Fibroblast of lung (primary cell): ENCODE results near the gene SLC6A11. TPM values are rescaled to one million over a fixed set of nuclear protein-coding genes. Genes with fewer than 3 reads are reported as not detected.

Experiments used
- DNase-seq, 2 donors: peaks; one replicate each; pipeline versions ENCODE4 v3.0.0 to v3.0.0-alpha.2; 2010; ENCODE audit warnings: low read depth in 2 of 2
- H2AFZ ChIP-seq: 2 replicates; pipeline ENCODE4 v1.5.1; 2012; ENCODE audit warnings: low read length, control low read depth, inconsistent platforms
- H3K27ac ChIP-seq: 2 replicates; pipeline ENCODE4 v1.5.1; 2011; ENCODE audit warnings: low read length, control low read depth; ENCODE audit not compliant: insufficient read depth
- H3K27me3 ChIP-seq: 2 replicates; pipeline ENCODE4 v1.5.1; 2011; ENCODE audit warnings: mild to moderate bottlenecking, low read length; ENCODE audit not compliant: control insufficient read depth, insufficient read depth
- H3K36me3 ChIP-seq: 2 replicates; pipeline ENCODE4 v1.5.1; 2011; ENCODE audit warnings: low read length; ENCODE audit not compliant: control insufficient read depth, insufficient read depth
- H3K4me1 ChIP-seq: 2 replicates; pipeline ENCODE4 v1.5.1; 2011; ENCODE audit warnings: low read length; ENCODE audit not compliant: control insufficient read depth, insufficient read depth; ENCODE audit errors: extremely low read depth
- H3K4me2 ChIP-seq: 2 replicates; pipeline ENCODE4 v1.5.1; 2011; ENCODE audit warnings: low read length, control low read depth; ENCODE audit not compliant: insufficient read depth; ENCODE audit errors: extremely low read depth
- H3K4me3 ChIP-seq, 4 experiments: fragments of 200-600 bp in 1 of 4; sonication (generic) in 1 of 4; replicated peaks in 1 of 4; 2 replicates each; pipeline ENCODE4 v1.5.1; 2011 to 2016; ENCODE audit warnings: low read length in 4 of 4, low read depth in 3 of 4, mild to moderate bottlenecking in 3 of 4, control low read depth in 2 of 4, inconsistent platforms in 1 of 4, mixed read lengths in 1 of 4; ENCODE audit not compliant: insufficient read depth in 1 of 4; ENCODE audit errors: control extremely low read depth in 1 of 4
- H3K79me2 ChIP-seq: 2 replicates; pipeline ENCODE4 v1.5.1; 2012; ENCODE audit warnings: mild to moderate bottlenecking, low read length, inconsistent platforms; ENCODE audit not compliant: control insufficient read depth, insufficient read depth
- H3K9ac ChIP-seq: 2 replicates; pipeline ENCODE4 v1.5.1; 2011; ENCODE audit warnings: mild to moderate bottlenecking, low read length, control low read depth; ENCODE audit not compliant: insufficient read depth
- H3K9me3 ChIP-seq: 2 replicates; pipeline ENCODE4 v1.5.1; 2012; ENCODE audit warnings: low read depth, low read length; ENCODE audit not compliant: control insufficient read depth, insufficient read depth
- H4K20me1 ChIP-seq: 2 replicates; pipeline ENCODE4 v1.5.1; 2011; ENCODE audit warnings: low read length; ENCODE audit not compliant: control insufficient read depth, insufficient read depth; ENCODE audit errors: extremely low read depth
- EZH2 ChIP-seq: IDR thresholded peaks from 2 replicates; pipeline ENCODE4 v1.5.1; 2012; ENCODE audit warnings: low read length, control low read depth, mild to moderate bottlenecking; ENCODE audit errors: missing control alignments
- polyA plus RNA-seq, 2 donors: library from polyadenylated mRNA; depleted of rRNA in 1 of 2; stranded (reverse) in 1 of 2; unstranded in 1 of 2; fragments of >200 nt; gene quantifications; 2 replicates each; pipeline ENCODE4 v1.2.1, GENCODE V29; 2011 to 2012; ENCODE audit warnings: missing spikeins in 1 of 2
- total RNA-seq: library from RNA; depleted of rRNA; stranded (reverse); fragments of >200 nt; gene quantifications from 2 replicates; pipeline ENCODE4 v1.2.1, GENCODE V29; 2014
- TF ChIP-seq, protein P1 (sequence below), 2 donors: IDR thresholded peaks in 1 of 2; conservative IDR thresholded peaks in 1 of 2; 1 replicate in 1 of 2; 2 replicates in 1 of 2; pipeline ENCODE4 v1.5.1; 2011 to 2012; ENCODE audit warnings: low read length in 2 of 2, control low read depth in 1 of 2, inconsistent platforms in 1 of 2, low read depth in 1 of 2, mild to moderate bottlenecking in 1 of 2

SLC6A11 gene
- total and polyA plus RNA-seq, 2 donors (not counting 1 experiment from before 2014, with no cell fraction given): 0.05 TPM; not detected in 1

DNA sequence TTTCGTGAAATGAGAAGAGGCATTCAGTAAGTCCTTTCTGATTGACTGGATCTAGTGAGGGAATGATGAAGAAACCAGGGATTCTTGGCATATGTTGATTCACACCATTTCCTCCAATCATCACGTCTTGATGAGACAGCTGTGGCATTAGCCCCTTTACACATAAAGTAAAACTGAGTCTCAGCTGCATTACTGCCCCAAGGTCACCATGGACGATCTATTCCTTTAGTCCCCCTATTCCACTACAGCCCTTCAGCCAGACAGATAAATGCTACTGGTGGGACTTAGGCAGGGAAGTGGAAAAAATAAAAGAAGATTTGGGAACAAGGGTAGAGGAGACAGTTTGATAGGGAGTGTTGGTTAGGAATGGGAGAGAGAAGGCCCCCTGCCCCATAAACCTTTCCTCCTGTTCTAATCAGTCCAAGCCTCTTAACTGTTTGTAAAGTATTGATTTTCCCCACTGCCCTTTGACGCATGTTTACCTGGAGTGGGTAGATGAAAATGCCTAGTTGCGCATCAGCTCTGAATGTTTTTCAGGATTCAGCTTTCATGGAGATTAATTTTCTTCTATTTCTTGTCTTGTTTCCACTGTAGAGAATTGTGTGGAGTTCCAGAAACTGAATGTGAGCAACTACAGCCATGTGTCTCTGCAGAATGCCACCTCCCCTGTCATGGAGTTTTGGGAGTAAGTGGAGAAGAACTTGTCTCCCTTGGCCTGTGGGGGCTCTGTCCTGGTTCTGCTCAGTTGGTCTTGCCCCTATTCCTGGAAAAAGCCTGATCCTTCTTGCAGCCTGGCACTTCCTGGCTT is 6.9 kb downstream of the SLC6A11 start:
- TF ChIP-seq, protein P1, sequence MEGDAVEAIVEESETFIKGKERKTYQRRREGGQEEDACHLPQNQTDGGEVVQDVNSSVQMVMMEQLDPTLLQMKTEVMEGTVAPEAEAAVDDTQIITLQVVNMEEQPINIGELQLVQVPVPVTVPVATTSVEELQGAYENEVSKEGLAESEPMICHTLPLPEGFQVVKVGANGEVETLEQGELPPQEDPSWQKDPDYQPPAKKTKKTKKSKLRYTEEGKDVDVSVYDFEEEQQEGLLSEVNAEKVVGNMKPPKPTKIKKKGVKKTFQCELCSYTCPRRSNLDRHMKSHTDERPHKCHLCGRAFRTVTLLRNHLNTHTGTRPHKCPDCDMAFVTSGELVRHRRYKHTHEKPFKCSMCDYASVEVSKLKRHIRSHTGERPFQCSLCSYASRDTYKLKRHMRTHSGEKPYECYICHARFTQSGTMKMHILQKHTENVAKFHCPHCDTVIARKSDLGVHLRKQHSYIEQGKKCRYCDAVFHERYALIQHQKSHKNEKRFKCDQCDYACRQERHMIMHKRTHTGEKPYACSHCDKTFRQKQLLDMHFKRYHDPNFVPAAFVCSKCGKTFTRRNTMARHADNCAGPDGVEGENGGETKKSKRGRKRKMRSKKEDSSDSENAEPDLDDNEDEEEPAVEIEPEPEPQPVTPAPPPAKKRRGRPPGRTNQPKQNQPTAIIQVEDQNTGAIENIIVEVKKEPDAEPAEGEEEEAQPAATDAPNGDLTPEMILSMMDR (conservative IDR thresholded peaks at IDR 0.05 in 1 of 2, IDR thresholded peaks at IDR 0.05 in 1 of 2; ENCODE audit: low read depth in 1 of 2, low read length in 2 of 2): no peak
- TF ChIP-seq EZH2: no peak

DNA sequence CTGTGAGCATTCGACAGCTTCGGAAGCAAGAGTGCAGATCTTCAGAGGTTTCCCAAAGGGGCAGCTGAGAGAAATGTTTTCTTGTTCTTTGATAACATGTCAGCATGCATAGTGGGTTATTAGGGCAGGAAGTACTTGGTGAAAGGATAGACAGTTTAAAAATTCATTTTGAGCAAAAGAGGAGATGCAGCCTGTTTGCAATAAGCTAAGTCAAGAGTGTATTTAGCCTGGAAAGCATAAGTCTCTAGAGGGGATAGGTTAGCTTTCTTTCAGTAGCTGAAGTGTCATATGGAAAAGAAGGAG is 7.4 kb downstream of the SLC6A11 start:
- Histone ChIP-seq H2AFZ (no peak overlapping the region), H3K4me2 (no peak overlapping the region), H3K9me3 (no peaks in the 10 kb centered on the region), H3K27ac (no peak overlapping the region), H3K4me3 (no peak overlapping the region), H4K20me1 (no peaks in the 10 kb centered on the region), H3K4me1 (no peaks in the 10 kb centered on the region), H3K27me3 (peaks cover 2% of the 10 kb centered on the region), H3K79me2 (no peaks in the 10 kb centered on the region), H3K9ac (no peak overlapping the region), H3K36me3 (no peaks in the 10 kb centered on the region)
- TF ChIP-seq, protein P1 (conservative IDR thresholded peaks at IDR 0.05 in 1 of 2, IDR thresholded peaks at IDR 0.05 in 1 of 2; ENCODE audit: low read depth in 1 of 2, low read length in 2 of 2): no peak
- TF ChIP-seq EZH2: no peak
- no peak for DNase-seq

More for the DNA sequence above, 6.9 kb downstream of the SLC6A11 start:
- H3K9ac ChIP-seq: no peak overlapping the region
- H4K20me1 ChIP-seq: no peaks in the 10 kb centered on the region
- H3K27me3 ChIP-seq: peaks cover 2% of the 10 kb centered on the region
- H3K79me2 ChIP-seq: no peaks in the 10 kb centered on the region
- no peaks in the 10 kb centered on the region for H3K9me3 ChIP-seq
- H3K27ac ChIP-seq: no peak overlapping the region
- no peaks in the 10 kb centered on the region for H3K4me1 ChIP-seq
- H2AFZ ChIP-seq: no peak overlapping the region
- no peak for DNase-seq
- H3K36me3 ChIP-seq: no peaks in the 10 kb centered on the region
- H3K4me3 ChIP-seq: no peak overlapping the region
- H3K4me2 ChIP-seq: no peak overlapping the region

- H3K4me1 ChIP-seq: no peaks in the 10 kb centered on the region
- DNase-seq: no peak
- H3K79me2 ChIP-seq: no peaks in the 10 kb centered on the region
- no peaks in the 10 kb centered on the region for H3K36me3 ChIP-seq
- H3K4me2 ChIP-seq: no peak overlapping the region
- H3K27me3 ChIP-seq: peaks cover 2% of the 10 kb centered on the region
- H3K9ac ChIP-seq: no peak overlapping the region
- TF ChIP-seq, protein P1 (conservative IDR thresholded peaks at IDR 0.05 in 1 of 2, IDR thresholded peaks at IDR 0.05 in 1 of 2; ENCODE audit: low read depth in 1 of 2, low read length in 2 of 2): no peak
- no peak for TF ChIP-seq EZH2
- no peaks in the 10 kb centered on the region for H4K20me1 ChIP-seq
- no peaks in the 10 kb centered on the region for H3K9me3 ChIP-seq
- no peak overlapping the region for H2AFZ ChIP-seq
- no peak overlapping the region for H3K4me3 ChIP-seq
- no peak overlapping the region for H3K27ac ChIP-seq
These were observed 8.4 kb downstream of the SLC6A11 start for GRCh38 chr3:10824468-10824867.
